Activated T-helper 17 cell treated with anti-CD3 and anti-CD28 coated beads, Interleukin-2, amount 50 U/mL, for 72 hours (primary cell): ENCODE data around the gene PIK3R1. TPM values are rescaled to one million over a fixed set of nuclear protein-coding genes. Genes with fewer than 3 reads are reported as not detected.

ENCODE experiments used
- ATAC-seq: fragments of 150-1000 bp; cut with Tn5 transposase; replicated peaks from 2 replicates; pipeline ENCODE4 v1.10.0; 2021; ENCODE audit warnings: mild to moderate bottlenecking, moderate library complexity
- H3K27ac Mint-ChIP-seq: one replicate; pipeline ENCODE4 v1.8.0; 2022; ENCODE audit warnings: mixed read lengths
- H3K27me3 Mint-ChIP-seq: one replicate; pipeline ENCODE4 v1.8.0; 2022; ENCODE audit warnings: mixed read lengths
- H3K36me3 Mint-ChIP-seq: one replicate; pipeline ENCODE4 v1.8.0; 2022; ENCODE audit warnings: low read depth, mild to moderate bottlenecking, mixed read lengths
- H3K4me1 Mint-ChIP-seq: one replicate; pipeline ENCODE4 v1.8.0; 2022; ENCODE audit warnings: mixed read lengths
- H3K4me3 Mint-ChIP-seq: one replicate; pipeline ENCODE4 v1.8.0; 2022; ENCODE audit warnings: mild to moderate bottlenecking, mixed read lengths
- H3K9me3 Mint-ChIP-seq: one replicate; pipeline ENCODE4 v1.8.0; 2022; ENCODE audit warnings: mixed read lengths
- total RNA-seq, 2 donors: library from RNA; stranded (reverse); gene quantifications; one replicate each; pipeline ENCODE4 v1.2.3, GENCODE V29; 2022

The PIK3R1 gene
- total RNA-seq, 2 donors from 2014 or later, result 47.5 to 57.0 TPM

- Mint-ChIP-seq H3K4me3 (no peak overlapping the region), H3K27me3 (no peaks in the 10 kb centered on the region), H3K4me1 (peaks cover 61% of the 10 kb centered on the region), H3K36me3 (peaks cover 11% of the 10 kb centered on the region), H3K9me3 (no peaks in the 10 kb centered on the region), H3K27ac (no peak overlapping the region)
- ATAC-seq, result no peak
Observed at GRCh38 chr5:68245319-68245718, 29.8 kb downstream of the PIK3R1 start.

- H3K27me3 Mint-ChIP-seq, result no peaks in the 10 kb centered on the region
- no peak overlapping the region for H3K4me3 Mint-ChIP-seq
- ATAC-seq, result no peak
- H3K36me3 Mint-ChIP-seq, result peaks cover 10% of the 10 kb centered on the region
- no peak overlapping the region for H3K27ac Mint-ChIP-seq
- H3K4me1 Mint-ChIP-seq, result peaks cover 66% of the 10 kb centered on the region
- H3K9me3 Mint-ChIP-seq, result no peaks in the 10 kb centered on the region
Observed at GRCh38 chr5:68246802-68247201, 31.2 kb downstream of the PIK3R1 start.

- Mint-ChIP-seq H3K4me3 (no peak overlapping the region), H3K27me3 (no peaks in the 10 kb centered on the region), H3K9me3 (no peaks in the 10 kb centered on the region), H3K36me3 (peaks cover 2% of the 10 kb centered on the region), H3K4me1 (peaks cover 64% of the 10 kb centered on the region), H3K27ac (no peak overlapping the region)
- ATAC-seq, result no peak
Observed at GRCh38 chr5:68247627-68248026, 32.1 kb downstream of the PIK3R1 start.

- Mint-ChIP-seq H3K9me3 (no peaks in the 10 kb centered on the region), H3K4me3 (no peak overlapping the region), H3K36me3 (no peaks in the 10 kb centered on the region), H3K4me1 (peaks cover 56% of the 10 kb centered on the region), H3K27me3 (no peaks in the 10 kb centered on the region), H3K27ac (peak overlapping the region; percentile 84)
- no peak for ATAC-seq
Observed at GRCh38 chr5:68248896-68249295, 33.3 kb downstream of the PIK3R1 start.

GRCh38 chr5:68249520-68249919 lies 34.0 kb downstream of the PIK3R1 start:
- Mint-ChIP-seq H3K4me3 (peak overlapping the region; percentile 71), H3K36me3 (no peaks in the 10 kb centered on the region), H3K27me3 (no peaks in the 10 kb centered on the region), H3K9me3 (no peaks in the 10 kb centered on the region), H3K4me1 (peaks cover 59% of the 10 kb centered on the region), H3K27ac (peak overlapping the region; percentile 84)
- no peak for ATAC-seq

GRCh38 chr5:68250661-68251298 lies 35.2 kb downstream of the PIK3R1 start:
- Mint-ChIP-seq H3K9me3 (no peaks in the 10 kb centered on the region), H3K27ac (peak overlapping the region; percentile 84), H3K4me3 (peak overlapping the region; percentile 71), H3K4me1 (peaks cover 65% of the 10 kb centered on the region), H3K27me3 (no peaks in the 10 kb centered on the region), H3K36me3 (no peaks in the 10 kb centered on the region)
- no peak for ATAC-seq

- Mint-ChIP-seq H3K27me3 (no peaks in the 10 kb centered on the region), H3K4me3 (peak overlapping the region; percentile 71), H3K36me3 (no peaks in the 10 kb centered on the region), H3K27ac (peak overlapping the region; percentile 63), H3K9me3 (no peaks in the 10 kb centered on the region), H3K4me1 (peaks cover 68% of the 10 kb centered on the region)
- ATAC-seq, result peak; percentile 76
Observed at GRCh38 chr5:68251386-68251785, 35.8 kb downstream of the PIK3R1 start.

- H3K27ac Mint-ChIP-seq, result peak overlapping the region; percentile 63
- ATAC-seq, result no peak
- no peaks in the 10 kb centered on the region for H3K36me3 Mint-ChIP-seq
- peak overlapping the region; percentile 71 for H3K4me3 Mint-ChIP-seq
- peaks cover 71% of the 10 kb centered on the region for H3K4me1 Mint-ChIP-seq
- no peaks in the 10 kb centered on the region for H3K27me3 Mint-ChIP-seq
- H3K9me3 Mint-ChIP-seq, result no peaks in the 10 kb centered on the region
Observed at GRCh38 chr5:68251804-68252522, 36.4 kb downstream of the PIK3R1 start.

GRCh38 chr5:68252673-68253623 lies 37.4 kb downstream of the PIK3R1 start:
- H3K27ac Mint-ChIP-seq, result no peak overlapping the region
- H3K4me1 Mint-ChIP-seq, result peaks cover 73% of the 10 kb centered on the region
- H3K4me3 Mint-ChIP-seq, result peak overlapping the region; percentile 71
- no peaks in the 10 kb centered on the region for H3K27me3 Mint-ChIP-seq
- no peaks in the 10 kb centered on the region for H3K36me3 Mint-ChIP-seq
- no peak for ATAC-seq
- H3K9me3 Mint-ChIP-seq, result no peaks in the 10 kb centered on the region

GRCh38 chr5:68253624-68254585 lies 38.3 kb downstream of the PIK3R1 start:
- Mint-ChIP-seq H3K27me3 (no peaks in the 10 kb centered on the region), H3K4me3 (peak overlapping the region; percentile 6), H3K27ac (no peak overlapping the region), H3K4me1 (peaks cover 72% of the 10 kb centered on the region), H3K9me3 (no peaks in the 10 kb centered on the region), H3K36me3 (no peaks in the 10 kb centered on the region)
- ATAC-seq, result peak; percentile 74

- H3K27ac Mint-ChIP-seq, result peak overlapping the region; percentile 83
- no peak for ATAC-seq
- H3K27me3 Mint-ChIP-seq, result no peaks in the 10 kb centered on the region
- peaks cover 68% of the 10 kb centered on the region for H3K4me1 Mint-ChIP-seq
- no peaks in the 10 kb centered on the region for H3K9me3 Mint-ChIP-seq
- H3K36me3 Mint-ChIP-seq, result no peaks in the 10 kb centered on the region
- peak overlapping the region; percentile 81 for H3K4me3 Mint-ChIP-seq
Observed at GRCh38 chr5:68254810-68255209, 39.3 kb downstream of the PIK3R1 start.

- Mint-ChIP-seq H3K27me3 (no peaks in the 10 kb centered on the region), H3K4me1 (peaks cover 68% of the 10 kb centered on the region), H3K36me3 (no peaks in the 10 kb centered on the region), H3K4me3 (peak overlapping the region; percentile 81), H3K9me3 (no peaks in the 10 kb centered on the region), H3K27ac (peak overlapping the region; percentile 83)
- ATAC-seq, result peak; percentile 46
Observed at GRCh38 chr5:68255305-68256120, 40.0 kb downstream of the PIK3R1 start.

GRCh38 chr5:68257210-68257609 lies 41.7 kb downstream of the PIK3R1 start:
- Mint-ChIP-seq H3K4me3 (peak overlapping the region; percentile 81), H3K4me1 (peaks cover 58% of the 10 kb centered on the region), H3K27ac (peak overlapping the region; percentile 83), H3K9me3 (no peaks in the 10 kb centered on the region), H3K27me3 (no peaks in the 10 kb centered on the region), H3K36me3 (no peaks in the 10 kb centered on the region)
- no peak for ATAC-seq
